Stromal cell of bone marrow (primary cell): Measurements from ENCODE around the gene HCN2.
"Not testable (repeated sequence)": the region's sequence is repeated elsewhere in the genome, so short reads cannot be mapped to it uniquely, and the experiment has no call there.

Experiments
- DNase-seq: peaks from one replicate; pipeline ENCODE4 v3.0.0-alpha.2; 2012; ENCODE audit warnings: low read depth

The HCN2 gene

DNA sequence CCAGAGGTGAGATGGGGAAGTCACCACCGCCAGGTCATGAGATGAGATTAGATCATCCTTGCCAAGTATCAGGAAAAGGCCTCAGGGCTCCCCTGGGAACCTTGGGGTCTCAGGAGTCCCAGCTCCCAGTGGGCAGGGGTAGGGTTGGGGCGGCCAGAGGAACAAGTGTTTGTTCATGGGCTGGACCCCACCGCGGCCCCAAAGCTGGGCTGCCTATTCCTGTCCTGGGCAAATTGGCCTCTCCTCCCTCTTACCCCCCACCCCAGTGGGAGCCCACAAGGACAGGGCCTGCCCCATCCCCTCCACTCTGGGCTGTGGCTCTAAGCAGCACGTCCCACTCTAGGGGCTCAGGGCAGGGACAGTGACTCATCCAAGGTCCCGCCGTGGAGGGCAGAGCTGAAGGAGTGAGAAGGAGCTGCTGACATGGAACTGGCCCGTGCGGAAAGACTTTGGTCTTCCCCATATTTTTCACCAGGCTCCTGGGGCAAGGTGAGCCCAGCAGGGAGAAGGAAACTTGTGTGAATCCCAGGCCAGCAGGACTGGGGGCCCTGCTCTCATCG lies 4.0 kb upstream of the HCN2 start:
- DNase-seq: no peak

DNA sequence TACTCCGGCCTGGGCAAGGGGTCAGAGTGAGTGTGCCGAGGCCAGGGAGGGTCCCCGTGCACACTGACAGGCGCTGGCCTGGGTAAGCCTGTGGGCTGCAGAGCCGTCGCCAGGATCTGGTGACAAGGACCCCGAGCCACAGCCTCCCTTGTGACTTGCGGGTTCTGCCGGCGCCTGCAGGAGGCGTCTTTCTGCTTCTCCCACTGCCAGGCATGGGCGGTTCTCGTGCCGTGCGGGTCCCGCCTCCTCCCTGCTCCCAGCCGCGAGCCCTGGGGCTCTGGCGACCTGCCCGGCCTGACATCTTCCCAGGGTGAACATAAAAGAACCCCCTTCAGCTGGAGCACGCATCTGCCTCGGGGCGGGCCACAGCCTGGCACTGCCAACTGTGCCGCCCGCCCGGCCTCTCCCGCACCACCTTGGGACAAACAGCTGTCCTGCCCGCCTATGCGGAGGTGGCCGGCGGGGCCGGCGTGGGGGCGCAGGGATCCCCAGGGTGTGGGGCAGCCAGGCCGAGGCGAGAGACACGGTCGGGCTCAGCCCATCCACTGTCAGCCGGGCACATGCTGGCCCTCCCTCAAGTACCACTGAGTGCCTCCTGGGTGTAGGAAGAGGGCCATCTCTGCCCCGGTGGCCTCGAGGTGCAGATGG lies 1.5 kb upstream of the HCN2 start:
- DNase-seq: no peak

DNA sequence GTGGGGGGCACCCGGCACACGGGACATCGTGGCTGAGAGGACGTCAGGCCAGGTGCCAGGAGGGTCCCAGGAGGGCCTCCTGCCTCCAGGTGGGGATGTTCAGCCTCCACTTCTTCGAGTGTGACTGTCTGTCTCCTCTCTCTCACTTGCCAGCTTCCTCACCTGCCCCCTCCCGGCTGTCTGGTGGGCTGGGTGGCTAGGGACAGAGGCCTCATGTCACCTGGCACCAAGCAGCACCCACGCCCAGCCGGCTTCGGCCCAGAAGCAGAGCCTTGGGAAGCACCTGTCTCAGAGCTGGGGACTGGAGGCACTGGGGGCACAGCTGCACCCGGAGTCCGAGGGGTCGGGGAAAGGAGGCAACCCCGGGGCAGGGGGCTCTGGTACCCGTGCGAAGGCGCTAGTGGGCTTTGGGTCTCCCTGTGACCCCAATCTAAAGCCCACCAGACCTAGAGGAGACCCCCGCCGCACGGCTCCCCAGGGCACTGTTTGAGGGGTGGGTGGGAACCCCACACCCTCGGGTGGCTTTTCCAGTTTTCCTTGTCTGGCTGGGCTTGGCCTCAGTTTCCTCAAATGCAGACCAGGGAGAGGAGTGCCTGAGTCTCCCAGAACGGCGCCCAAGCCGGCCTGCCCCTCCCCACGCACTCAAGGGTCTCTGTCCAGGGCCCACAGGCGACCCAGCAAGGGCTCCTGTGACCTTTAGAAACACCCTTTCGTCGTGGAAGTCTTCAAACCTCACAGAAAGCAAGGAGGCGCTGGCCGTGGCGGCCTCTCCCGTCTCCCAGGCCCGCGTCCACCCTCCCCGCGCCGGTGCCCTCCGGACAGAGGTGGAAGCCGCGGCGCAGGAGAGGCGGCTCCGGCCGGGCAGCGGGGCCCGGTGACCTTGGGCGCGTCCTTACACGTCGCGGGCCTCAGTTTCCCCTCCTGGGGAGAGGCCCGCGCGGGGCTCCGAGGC lies 664 bp upstream of the HCN2 start:
- DNase-seq: no peak

DNA sequence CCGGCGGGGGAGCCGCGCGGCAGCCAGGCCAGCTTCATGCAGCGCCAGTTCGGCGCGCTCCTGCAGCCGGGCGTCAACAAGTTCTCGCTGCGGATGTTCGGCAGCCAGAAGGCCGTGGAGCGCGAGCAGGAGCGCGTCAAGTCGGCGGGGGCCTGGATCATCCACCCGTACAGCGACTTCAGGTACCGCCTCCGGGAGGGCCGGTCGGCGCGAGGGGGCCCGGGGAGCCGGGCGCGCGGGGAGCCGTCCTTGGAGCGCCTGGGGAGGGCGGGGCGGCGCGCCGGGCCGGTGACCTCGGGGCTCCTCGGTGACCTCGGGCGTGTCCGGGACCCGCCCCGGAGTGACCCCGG lies 690 bp downstream of the HCN2 start:
- no peak for DNase-seq

DNA sequence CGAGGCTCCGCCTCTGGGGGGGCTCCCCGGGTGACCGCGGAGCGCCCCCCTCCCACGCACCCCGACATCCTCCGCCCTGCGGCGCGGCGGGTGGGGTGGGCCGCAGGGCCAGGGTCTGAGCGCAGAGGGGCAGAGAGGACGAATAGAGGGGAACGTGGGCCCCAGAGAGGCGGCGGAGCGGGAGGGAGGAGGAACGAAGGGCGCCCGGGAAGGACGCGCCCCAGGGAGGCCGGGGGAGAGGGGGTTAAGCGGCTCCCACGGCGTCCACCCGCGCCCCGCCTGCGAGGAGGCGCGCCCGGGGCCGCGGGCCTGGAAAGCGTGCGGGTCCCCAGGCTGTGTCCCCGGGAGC lies 1.0 kb downstream of the HCN2 start:
- DNase-seq: no peak

DNA sequence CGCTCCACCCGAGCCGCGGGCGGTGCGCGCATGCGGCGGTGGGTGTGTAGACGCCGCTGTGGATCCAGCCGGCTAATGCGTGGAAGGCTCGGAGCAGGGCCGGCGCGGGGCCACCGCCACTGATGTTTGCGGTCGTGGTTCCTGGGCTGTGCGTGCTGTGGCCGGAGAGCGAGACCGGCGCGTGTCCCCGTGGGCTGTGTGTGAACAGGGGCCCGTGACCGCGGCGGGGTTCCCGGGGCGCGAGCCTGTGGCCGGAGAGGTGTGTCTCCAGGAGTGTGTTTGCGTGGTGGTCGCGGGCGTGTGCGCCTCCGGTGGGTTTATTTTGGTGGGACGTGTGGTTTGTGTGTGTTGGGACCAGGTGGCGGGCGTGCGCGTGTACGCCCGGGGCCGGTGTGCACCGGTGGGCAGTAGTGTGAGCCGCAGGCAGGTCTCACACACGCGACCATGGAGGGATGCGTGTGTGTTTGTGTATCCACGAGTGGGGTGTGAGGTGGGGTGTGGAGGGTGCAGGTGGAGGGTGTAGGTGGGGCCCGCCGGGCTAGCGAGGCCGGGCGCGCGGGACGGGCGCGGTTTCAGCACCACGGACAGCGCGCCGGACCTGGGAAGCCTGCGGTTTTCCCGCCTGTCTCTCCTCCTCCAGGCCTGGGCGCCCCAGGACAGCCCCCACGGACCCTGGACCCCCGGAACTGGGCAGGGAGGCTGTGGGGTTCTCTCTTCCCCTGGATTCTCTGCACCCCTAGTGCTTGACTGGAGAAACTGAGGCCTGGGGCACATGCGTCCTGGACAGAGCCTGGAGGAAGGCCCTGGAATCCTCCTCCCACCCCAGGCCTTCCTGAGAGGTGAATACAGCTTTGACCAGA lies 1.6 kb downstream of the HCN2 start:
- no peak for DNase-seq

DNA sequence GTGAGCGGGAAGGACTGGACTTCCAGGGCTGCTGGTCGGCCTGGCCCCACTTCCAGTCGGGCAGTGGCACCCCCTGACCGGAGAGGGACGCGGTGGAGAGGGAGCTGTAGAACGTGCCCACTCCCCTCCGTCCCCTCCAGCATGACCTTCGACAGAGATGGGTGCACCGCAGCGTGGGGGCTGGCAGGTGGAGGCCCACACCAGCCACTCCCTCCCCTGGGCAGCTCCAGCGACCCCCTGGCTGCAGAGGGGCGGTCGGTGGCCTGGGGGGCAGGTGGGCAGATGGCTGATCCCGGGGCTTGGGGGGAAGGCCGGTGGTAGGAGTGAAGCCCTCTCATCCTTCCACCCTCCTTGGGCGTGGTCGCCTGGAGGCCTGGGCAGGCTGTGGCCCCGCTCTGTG lies 2.4 kb downstream of the HCN2 start:
- no peak for DNase-seq

DNA sequence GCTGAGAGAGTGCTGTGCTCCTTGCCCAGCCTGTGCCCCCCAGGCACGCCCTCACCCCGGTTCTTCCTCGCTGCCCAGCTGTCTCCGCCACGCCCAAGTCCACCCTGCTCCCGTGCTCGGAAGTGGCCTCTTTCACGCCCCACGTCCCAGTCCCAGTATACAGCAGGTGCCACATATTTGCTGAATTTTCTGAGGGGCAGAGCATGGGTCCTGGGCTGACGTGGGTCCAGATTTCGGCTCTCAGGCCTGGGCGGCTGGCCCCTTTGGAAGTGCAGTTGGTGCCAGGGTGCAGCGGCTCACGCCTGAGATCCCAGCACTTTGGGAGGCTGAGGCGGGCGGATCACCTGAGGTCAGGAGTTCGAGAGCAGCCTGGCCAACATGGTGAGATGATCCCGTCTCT lies 3.4 kb downstream of the HCN2 start:
- no peak for DNase-seq

DNA sequence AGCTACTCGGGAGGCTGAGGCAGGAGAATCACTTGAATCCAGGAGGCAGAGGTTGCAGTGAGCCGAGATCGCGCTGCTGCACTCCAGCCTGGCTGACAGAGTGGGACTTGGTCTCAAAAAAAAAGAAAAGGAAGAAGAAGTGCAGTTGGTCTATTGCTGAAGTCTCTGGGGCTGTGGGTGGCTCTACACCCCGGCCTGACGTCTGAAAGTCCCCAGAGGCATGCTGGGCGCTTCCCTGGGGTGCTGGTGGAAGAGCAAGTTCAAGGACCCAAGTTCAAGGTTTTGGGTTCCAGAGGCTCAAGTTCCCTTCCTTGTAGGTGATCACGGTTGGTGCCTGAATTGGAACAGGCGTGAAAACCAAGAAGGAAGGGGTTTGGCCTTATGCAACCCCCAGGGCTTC lies 3.8 kb downstream of the HCN2 start:
- DNase-seq: no peak

DNA sequence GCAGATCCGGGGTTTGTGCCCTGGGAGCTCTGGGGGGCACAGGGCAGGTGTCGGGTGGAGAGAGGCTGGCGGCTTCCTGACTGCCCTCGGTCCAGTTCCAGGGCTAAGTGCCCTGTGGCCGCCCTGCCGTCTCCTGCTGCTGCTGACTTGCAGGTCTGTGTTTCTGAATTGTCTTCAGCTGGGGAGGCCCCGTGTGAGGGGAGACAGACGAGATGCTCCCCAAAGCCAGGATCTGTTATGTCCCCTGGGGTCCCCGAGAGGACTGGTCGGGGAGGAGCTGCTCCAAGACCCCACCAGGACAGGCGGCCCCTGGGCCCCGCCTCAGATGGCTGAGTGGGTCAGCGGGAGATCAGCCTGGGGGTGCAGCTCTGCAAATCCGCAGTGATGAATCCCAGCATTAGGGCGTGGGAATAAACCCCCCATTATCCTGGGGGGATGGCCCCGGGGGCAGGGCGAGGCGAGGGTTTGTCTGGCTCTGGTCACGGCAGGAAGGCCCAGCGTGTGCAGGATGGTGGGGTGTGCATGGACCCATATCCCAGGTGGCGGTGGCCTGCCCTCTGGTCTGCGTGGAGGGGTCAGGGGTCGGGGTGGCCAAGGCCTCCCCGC lies 4.7 kb downstream of the HCN2 start:
- DNase-seq: no peak

DNA sequence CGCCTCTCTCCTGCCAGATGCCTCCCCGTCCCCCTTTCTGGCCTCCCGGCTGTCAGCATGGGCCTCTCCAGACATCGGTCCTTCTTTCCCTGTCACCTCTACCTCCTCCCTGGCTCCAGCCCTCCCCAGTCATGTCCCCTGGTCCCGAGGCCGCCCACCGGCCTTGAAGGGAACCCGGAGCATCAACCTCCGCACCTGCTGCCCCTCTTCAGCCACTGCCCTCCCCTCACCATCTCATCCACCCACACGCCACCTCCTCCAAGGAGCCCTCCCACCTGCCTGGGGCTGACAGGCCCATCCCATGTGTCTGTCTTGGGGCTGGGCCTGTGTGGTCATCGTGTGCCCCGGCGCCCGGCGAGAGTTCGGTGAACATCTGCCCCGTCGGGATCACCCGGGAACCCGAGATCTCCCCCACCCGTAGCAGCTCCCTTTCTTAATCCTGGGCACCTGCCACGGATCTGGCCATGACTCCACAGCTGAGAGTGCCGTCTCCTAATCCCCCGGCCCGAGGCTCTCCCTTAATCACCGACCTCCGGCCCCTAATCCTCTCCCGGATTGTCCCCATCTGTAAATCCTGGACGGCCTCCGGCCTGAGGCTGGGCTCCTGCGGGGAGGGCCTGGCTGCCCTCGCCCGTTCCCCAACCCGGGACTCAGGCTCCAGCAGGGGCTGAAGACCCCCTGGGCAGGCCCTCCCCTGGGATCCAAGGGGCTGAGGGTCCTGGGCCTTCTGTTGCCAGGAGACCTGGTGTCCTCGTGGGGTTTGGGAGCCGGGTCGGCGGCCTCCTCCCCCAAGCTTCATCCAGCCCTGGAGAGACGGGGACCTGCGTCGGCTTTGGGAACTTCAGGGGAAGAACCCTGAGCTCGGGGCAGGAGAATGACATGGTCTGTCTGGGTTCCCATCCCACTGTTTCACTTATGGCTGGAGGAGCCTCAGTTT lies 5.9 kb downstream of the HCN2 start:
- DNase-seq: no peak

DNA sequence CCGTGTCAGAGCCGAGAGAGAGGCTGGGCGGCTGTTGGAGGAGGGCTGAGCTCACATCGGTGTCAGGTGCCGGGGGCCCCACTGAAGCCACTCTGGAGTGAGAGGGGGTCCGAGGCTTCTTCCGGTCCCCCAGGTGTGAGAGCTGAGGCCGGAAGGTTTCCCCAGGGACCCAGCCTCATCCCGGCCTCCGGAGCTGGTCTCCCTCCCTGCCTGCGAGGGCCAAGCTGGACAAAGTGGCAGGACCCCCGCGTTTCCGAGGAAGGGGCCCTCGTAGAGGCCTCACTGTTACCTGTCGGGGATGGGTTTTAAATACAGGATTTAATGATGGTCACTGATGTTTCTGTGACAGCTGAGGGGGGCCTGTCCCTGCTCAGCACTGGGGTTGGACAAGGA lies 6.6 kb downstream of the HCN2 start:
- no peak for DNase-seq

DNA sequence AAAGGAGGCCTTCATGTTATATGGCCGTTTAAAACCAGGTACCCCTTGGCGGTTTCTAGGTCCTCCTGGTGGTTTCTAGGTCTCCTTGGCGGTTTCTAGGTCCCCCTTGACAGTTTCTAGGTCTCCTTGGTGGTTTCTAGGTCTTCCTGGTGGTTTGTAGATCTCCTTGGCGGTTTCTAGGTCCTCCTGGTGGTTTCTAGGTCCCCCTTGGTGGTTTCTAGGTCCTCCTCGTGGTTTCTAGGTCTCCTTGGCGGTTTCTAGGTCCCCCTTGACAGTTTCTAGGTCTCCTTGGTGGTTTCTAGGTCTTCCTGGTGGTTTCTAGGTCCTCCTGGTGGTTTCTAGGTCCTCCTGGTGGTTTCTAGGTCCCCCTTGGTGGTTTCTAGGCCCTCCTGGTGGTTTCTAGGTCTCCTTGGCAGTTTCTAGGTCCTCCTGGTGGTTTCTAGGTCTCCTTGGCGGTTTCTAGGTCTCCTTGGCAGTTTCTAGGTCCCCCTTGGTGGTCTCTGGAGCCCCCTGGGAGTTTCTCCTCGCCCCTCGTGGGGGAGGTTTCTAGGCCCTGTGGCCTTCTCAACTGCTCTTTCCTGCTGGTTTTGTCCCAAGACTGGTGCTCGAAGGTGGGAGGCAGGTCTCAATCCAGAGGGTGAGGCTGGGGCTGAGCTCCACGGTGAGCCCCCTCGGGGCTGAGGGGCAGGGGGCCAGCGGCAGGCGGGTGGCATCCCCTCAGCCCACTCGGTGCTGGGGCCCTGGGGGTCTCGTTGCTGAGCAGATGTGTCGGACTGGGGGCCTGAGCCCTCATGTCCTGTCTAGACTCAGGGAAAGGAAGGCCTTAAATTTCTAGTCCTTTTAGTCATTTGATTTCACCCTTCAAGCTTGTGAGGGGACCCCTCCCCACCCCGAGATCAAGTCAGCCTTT lies 8.0 kb downstream of the HCN2 start:
- no peak for DNase-seq

DNA sequence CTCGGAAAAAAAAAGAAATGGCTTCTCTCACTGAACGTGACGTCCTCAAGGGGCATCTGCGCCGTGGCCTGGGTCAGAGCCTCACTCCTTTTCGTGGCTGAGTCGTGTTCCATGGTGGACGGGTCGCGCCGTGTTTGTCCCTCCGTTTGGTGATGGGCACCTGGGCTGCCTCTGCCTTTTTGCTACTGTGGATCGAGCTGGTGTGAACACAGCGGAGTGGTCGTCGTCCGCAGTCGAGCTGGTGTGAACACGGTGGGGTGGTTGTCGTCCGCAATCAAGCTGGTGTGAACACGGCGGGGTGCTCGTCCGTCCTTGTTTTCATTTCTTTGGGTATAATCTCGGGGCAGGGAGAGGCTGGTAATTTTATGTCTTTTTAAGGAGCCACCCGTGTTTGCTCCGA lies 11.6 kb downstream of the HCN2 start:
- no peak for DNase-seq

DNA sequence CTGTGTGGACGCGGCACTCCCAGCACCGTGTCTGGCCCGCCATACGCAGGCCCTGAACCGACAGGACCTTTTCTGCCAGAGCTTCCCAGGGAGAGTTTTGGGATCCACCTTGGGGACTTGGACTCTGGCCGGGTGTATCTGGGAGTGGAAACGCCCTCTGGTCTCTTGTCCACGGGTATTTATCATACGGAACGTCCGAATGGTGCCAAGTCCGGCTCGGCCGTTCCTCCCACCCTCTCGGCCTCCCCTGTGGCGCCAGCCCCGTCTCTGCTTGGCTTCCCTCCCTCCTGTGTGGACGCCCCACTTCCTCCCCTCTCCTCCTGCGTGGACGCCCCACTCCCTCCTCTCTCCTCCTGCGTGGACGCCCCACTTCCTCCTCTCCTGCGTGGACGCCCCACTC lies 12.1 kb downstream of the HCN2 start:
- no peak for DNase-seq

DNA sequence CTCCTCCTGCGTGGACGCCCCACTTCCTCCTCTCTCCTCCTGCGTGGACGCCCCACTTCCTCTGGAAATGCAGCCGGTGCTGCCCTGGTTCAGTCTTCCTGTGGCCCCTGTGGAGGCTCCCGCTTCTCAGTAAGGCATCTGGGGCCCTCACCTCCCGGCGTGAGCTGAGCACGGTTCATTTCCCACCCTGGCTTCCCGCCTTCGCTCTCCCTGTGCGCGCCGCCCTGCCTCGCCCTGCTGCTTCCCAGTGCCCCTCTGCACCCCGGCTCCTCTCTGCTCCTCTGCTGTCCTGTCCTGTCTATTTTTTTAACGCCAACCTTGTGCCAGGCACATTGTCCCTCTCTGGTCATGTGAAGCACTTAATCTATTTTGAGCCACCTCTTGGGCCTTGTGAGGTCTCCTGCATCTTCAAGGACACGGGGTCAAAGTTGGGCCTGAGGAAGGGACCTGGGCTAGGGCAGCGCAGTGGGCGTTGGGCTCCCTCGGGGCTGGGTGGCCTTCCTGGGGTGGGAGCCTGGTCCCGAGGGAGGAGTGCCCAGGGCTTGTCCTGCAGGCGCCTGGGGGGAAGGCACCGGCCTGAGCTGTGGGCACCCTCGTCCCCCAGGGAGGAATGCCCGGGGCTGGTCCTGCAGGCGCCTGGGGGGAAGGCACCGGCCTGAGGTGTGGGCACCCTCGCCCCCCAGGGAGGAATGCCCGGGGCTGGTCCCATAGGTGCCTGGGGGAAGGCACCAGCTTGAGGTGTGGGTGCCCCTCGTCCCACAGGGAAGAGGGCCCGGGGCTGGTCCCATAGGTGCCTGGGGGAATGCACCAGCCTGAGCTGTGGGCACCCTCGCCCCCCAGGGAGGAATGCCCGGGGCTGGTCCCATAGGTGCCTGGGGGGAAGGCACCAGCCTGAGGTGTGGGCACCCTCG lies 13.0 kb downstream of the HCN2 start:
- DNase-seq: no peak

DNA sequence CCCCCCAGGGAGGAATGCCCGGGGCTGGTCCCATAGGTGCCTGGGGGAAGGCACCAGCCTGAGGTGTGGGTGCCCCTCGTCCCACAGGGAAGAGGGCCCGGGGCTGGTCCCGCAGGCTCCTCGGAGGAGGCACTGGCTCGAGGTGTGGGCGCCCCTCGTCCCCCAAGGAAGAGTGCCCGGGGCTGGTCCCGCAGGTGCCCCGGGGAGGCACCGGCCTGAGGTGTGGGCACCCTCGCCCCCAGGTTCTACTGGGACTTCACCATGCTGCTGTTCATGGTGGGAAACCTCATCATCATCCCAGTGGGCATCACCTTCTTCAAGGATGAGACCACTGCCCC lies 13.6 kb downstream of the HCN2 start:
- not testable (repeated sequence) for DNase-seq

DNA sequence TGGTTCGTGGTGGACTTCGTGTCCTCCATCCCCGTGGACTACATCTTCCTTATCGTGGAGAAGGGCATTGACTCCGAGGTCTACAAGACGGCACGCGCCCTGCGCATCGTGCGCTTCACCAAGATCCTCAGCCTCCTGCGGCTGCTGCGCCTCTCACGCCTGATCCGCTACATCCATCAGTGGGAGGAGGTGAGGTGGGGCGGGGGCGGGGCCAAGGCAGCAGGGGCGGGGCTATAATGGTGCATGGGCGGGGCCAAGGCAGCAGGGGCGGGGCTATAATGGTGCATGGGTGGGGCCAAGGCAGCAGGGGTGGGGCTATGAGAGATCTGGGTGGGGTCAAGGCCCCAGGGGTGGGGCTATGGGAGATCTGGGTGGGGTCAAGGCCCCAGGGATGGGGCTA lies 14.1 kb downstream of the HCN2 start:
- not testable (repeated sequence) for DNase-seq

DNA sequence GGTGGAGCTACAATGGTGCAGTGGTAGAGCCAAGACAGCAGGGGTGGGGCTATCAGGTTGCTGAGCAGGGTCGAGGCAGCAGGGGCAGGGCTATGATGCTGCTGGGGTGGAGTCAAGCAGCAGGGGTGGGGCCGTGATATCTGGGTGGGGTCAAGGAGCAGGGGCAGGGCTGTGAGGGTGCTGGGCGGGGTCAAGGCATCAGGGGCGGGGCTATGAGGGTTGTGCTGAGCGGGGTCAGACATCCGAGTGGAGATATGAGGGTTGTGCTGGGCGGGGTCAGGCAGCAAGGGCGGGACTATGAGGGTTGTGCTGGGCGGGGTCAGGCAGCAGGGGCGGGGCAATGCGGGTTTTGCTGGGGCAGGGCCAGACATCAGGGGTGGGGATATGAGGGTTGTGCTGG lies 14.7 kb downstream of the HCN2 start:
- DNase-seq: no peak
